T-helper 2 cell treated with Interferon-gamma antibody and Interleukin-4, amounts not matched to agents 5 μg/mL and 100 μg/mL, for 36 hours (primary cell): ENCODE data around the gene GMCL1.
A peak's percentile ranks its signal among the peaks of the same experiment; 100 is the strongest.

Experiments used
- DNase-seq: peaks from one replicate; pipeline ENCODE4 v3.0.0; 2021; ENCODE audit warnings: low spot score
- H3K27ac Mint-ChIP-seq: one replicate; pipeline ENCODE4 v1.8.0; 2021; ENCODE audit warnings: mild to moderate bottlenecking, mixed read lengths
- H3K27me3 Mint-ChIP-seq: one replicate; pipeline ENCODE4 v1.8.0; 2021; ENCODE audit warnings: low read depth, mixed read lengths
- H3K36me3 Mint-ChIP-seq: one replicate; pipeline ENCODE4 v1.8.0; 2021; ENCODE audit warnings: low read depth, mixed read lengths
- H3K4me1 Mint-ChIP-seq: one replicate; pipeline ENCODE4 v1.8.0; 2021; ENCODE audit warnings: low read depth, mixed read lengths
- H3K4me3 Mint-ChIP-seq: one replicate; pipeline ENCODE4 v1.8.0; 2022; ENCODE audit warnings: mild to moderate bottlenecking, moderate library complexity, mixed read lengths
- H3K9me3 Mint-ChIP-seq: one replicate; pipeline ENCODE4 v1.8.0; 2021; ENCODE audit warnings: mixed read lengths

Gene GMCL1, protein sequence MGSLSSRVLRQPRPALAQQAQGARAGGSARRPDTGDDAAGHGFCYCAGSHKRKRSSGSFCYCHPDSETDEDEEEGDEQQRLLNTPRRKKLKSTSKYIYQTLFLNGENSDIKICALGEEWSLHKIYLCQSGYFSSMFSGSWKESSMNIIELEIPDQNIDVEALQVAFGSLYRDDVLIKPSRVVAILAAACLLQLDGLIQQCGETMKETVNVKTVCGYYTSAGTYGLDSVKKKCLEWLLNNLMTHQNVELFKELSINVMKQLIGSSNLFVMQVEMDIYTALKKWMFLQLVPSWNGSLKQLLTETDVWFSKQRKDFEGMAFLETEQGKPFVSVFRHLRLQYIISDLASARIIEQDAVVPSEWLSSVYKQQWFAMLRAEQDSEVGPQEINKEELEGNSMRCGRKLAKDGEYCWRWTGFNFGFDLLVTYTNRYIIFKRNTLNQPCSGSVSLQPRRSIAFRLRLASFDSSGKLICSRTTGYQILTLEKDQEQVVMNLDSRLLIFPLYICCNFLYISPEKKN

GRCh38 chr2:69829256-69830044 is at the start of gene GMCL1:
GMCL1 (plus strand) TSS chr2:69829660; CDS start chr2:69829893, 233 bp downstream.
- H3K9me3 Mint-ChIP-seq: no peaks in the 10 kb centered on the region
- peak; percentile 99 for DNase-seq
- H3K27ac Mint-ChIP-seq: peak within 1 kb of the TSS; percentile 97
- no peaks in the 10 kb centered on the region for H3K27me3 Mint-ChIP-seq
- H3K36me3 Mint-ChIP-seq: peaks cover 28% of the 10 kb centered on the region
- peaks cover 41% of the 10 kb centered on the region for H3K4me1 Mint-ChIP-seq
- H3K4me3 Mint-ChIP-seq: peak within 1 kb of the TSS; percentile 88

- H3K4me3 Mint-ChIP-seq: no peak overlapping the region
- H3K27ac Mint-ChIP-seq: no peak overlapping the region
- DNase-seq: no peak
- no peaks in the 10 kb centered on the region for H3K27me3 Mint-ChIP-seq
- peaks cover 27% of the 10 kb centered on the region for H3K4me1 Mint-ChIP-seq
- peaks cover 12% of the 10 kb centered on the region for H3K9me3 Mint-ChIP-seq
- H3K36me3 Mint-ChIP-seq: peaks cover 29% of the 10 kb centered on the region
Observed at GRCh38 chr2:69780921-69781320, 48.5 kb upstream of the GMCL1 start.

GRCh38 chr2:69781321-69782248 is 47.9 kb upstream of the GMCL1 start:
- peaks cover 6% of the 10 kb centered on the region for H3K9me3 Mint-ChIP-seq
- no peak overlapping the region for H3K27ac Mint-ChIP-seq
- H3K36me3 Mint-ChIP-seq: peaks cover 28% of the 10 kb centered on the region
- H3K4me3 Mint-ChIP-seq: no peak overlapping the region
- H3K27me3 Mint-ChIP-seq: no peaks in the 10 kb centered on the region
- peaks cover 26% of the 10 kb centered on the region for H3K4me1 Mint-ChIP-seq
- no peak for DNase-seq

DNA sequence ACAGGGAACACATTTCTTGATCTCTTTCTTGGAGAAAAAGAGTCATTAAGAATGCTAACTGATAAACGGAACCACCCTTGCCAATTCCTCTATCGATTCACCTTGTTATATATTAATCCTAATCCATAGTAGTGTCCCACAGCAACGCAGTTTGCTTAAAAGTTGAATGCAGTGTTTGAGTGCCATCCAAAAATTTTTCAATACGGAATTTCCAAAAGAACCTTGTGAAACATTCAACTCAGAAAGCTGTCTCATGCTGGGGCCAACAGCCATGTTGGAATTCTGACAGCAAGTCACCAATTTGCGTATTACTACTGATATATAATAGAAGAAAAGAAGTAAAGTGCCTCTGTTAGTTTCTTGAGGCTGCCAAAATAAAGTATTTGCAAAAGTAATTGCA is 45.2 kb upstream of the GMCL1 start:
- DNase-seq: no peak
- no peak overlapping the region for H3K4me3 Mint-ChIP-seq
- no peaks in the 10 kb centered on the region for H3K9me3 Mint-ChIP-seq
- peaks cover 27% of the 10 kb centered on the region for H3K4me1 Mint-ChIP-seq
- peaks cover 35% of the 10 kb centered on the region for H3K36me3 Mint-ChIP-seq
- H3K27me3 Mint-ChIP-seq: no peaks in the 10 kb centered on the region
- no peak overlapping the region for H3K27ac Mint-ChIP-seq

DNA sequence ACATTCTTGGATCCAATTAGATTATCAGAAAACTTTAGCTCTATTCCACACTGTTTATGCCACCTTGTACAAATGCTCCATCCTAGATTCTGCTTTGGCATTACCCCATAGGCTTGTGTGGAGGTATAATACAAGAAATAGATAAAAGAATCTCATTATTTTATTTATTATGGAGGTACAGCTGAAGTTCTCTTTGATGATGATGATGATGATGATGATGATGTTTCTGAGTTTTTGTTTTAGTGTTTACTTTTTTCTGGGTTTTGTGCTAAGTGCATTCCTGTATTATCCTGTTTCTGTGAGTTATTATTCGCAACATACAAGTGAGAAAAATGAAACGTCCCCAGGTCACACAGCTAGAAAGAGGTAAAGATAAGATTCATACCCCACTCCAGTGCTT is 44.1 kb upstream of the GMCL1 start:
- Mint-ChIP-seq H3K9me3 (no peaks in the 10 kb centered on the region), H3K27me3 (no peaks in the 10 kb centered on the region), H3K36me3 (peaks cover 42% of the 10 kb centered on the region), H3K27ac (no peak overlapping the region), H3K4me3 (no peak overlapping the region), H3K4me1 (peaks cover 29% of the 10 kb centered on the region)
- no peak for DNase-seq

- H3K27ac Mint-ChIP-seq: no peak overlapping the region
- peaks cover 25% of the 10 kb centered on the region for H3K4me1 Mint-ChIP-seq
- no peak overlapping the region for H3K4me3 Mint-ChIP-seq
- peaks cover 42% of the 10 kb centered on the region for H3K36me3 Mint-ChIP-seq
- H3K27me3 Mint-ChIP-seq: no peaks in the 10 kb centered on the region
- H3K9me3 Mint-ChIP-seq: no peaks in the 10 kb centered on the region
- no peak for DNase-seq
Observed at GRCh38 chr2:69786052-69786560, 43.4 kb upstream of the GMCL1 start.

DNA sequence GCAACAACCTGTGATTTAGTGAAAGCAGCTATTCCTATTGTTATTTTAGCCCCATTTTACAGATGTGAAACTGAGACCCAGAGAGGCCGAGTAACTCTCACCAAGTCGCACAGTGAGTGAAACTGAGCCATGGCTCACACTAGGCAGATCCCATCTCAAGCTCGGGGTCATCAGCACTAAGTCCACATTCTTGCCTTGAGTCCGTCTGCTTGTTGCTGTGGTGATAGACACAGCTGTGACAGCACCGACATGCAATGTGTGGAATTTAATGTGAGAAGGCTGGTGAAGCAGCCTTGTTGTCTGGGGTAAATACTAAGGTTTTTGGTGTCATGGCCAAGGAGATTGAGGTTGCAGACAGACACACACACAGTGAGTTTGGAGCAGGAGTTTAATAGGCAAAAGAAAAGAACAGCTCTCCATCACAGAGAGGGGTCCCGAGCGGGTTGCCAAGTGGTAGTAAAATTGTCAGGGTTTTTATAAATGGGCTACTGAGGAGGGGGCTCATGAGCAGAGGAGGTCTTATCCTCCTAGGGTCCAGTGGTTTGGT is 40.2 kb upstream of the GMCL1 start:
- DNase-seq: no peak
- no peak overlapping the region for H3K27ac Mint-ChIP-seq
- H3K4me3 Mint-ChIP-seq: no peak overlapping the region
- no peaks in the 10 kb centered on the region for H3K27me3 Mint-ChIP-seq
- peaks cover 15% of the 10 kb centered on the region for H3K4me1 Mint-ChIP-seq
- peaks cover 39% of the 10 kb centered on the region for H3K36me3 Mint-ChIP-seq
- H3K9me3 Mint-ChIP-seq: no peaks in the 10 kb centered on the region

GRCh38 chr2:69789772-69790600 is 39.5 kb upstream of the GMCL1 start:
- Mint-ChIP-seq H3K9me3 (no peaks in the 10 kb centered on the region), H3K36me3 (peaks cover 37% of the 10 kb centered on the region), H3K27me3 (no peaks in the 10 kb centered on the region), H3K4me1 (peaks cover 13% of the 10 kb centered on the region), H3K4me3 (peak overlapping the region; percentile 25), H3K27ac (peak overlapping the region; percentile 12)
- DNase-seq: no peak

DNA sequence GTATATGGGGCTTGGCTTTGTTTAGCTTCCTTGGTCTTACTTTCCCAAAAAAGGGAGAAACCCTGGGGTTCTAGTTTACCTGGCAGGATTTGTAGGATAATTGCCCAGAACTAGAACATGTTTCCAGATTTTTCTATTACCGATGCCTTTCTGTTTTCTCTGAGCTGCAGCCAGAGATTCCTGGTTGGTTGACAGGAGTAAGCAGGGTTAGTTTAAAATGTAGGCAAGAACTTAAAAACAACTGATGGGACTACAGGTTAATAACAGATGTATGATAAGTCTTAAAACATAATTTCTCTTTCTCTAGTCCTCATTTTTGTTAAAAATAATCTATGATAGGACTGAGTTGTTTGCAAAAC is 38.9 kb upstream of the GMCL1 start:
- Mint-ChIP-seq H3K4me1 (peaks cover 13% of the 10 kb centered on the region), H3K4me3 (no peak overlapping the region), H3K36me3 (peaks cover 35% of the 10 kb centered on the region), H3K27me3 (no peaks in the 10 kb centered on the region), H3K9me3 (no peaks in the 10 kb centered on the region), H3K27ac (no peak overlapping the region)
- no peak for DNase-seq

GRCh38 chr2:69791045-69791444 is 38.4 kb upstream of the GMCL1 start:
- no peak for DNase-seq
- no peaks in the 10 kb centered on the region for H3K9me3 Mint-ChIP-seq
- peaks cover 12% of the 10 kb centered on the region for H3K4me1 Mint-ChIP-seq
- H3K4me3 Mint-ChIP-seq: no peak overlapping the region
- H3K27ac Mint-ChIP-seq: no peak overlapping the region
- peaks cover 32% of the 10 kb centered on the region for H3K36me3 Mint-ChIP-seq
- H3K27me3 Mint-ChIP-seq: no peaks in the 10 kb centered on the region

- Mint-ChIP-seq H3K4me1 (peaks cover 18% of the 10 kb centered on the region), H3K4me3 (no peak overlapping the region), H3K27ac (no peak overlapping the region), H3K27me3 (no peaks in the 10 kb centered on the region), H3K36me3 (peaks cover 11% of the 10 kb centered on the region), H3K9me3 (no peaks in the 10 kb centered on the region)
- DNase-seq: no peak
Observed at GRCh38 chr2:69796174-69796573, 33.3 kb upstream of the GMCL1 start.

- H3K9me3 Mint-ChIP-seq: no peaks in the 10 kb centered on the region
Observed at GRCh38 chr2:69797235-69797634, 32.2 kb upstream of the GMCL1 start.

More at GRCh38 chr2:69797235-69797634, 32.2 kb upstream of the GMCL1 start:
- Mint-ChIP-seq H3K36me3 (peaks cover 18% of the 10 kb centered on the region), H3K27me3 (no peaks in the 10 kb centered on the region), H3K4me3 (no peak overlapping the region), H3K4me1 (peaks cover 22% of the 10 kb centered on the region), H3K27ac (no peak overlapping the region)
- no peak for DNase-seq
